Smooth muscle cell (in vitro differentiated cells): ENCODE measurements around the gene ACSF2. TPM values are rescaled to one million over a fixed set of nuclear protein-coding genes. Genes with fewer than 3 reads are reported as not detected.

ENCODE experiments used
- DNase-seq: peaks from one replicate; lab custom pipeline; 2025; ENCODE audit not compliant: unreplicated experiment; lab: John Stamatoyannopoulos, UW
- H2AFZ ChIP-seq: fragments of 200-600 bp; sonication (generic); 2 replicates; pipeline ENCODE4 v1.6.0; 2016; ENCODE audit warnings: antibody characterized with exemption, low read depth, mild to moderate bottlenecking
- H3F3A ChIP-seq: fragments of 200-600 bp; sonication (generic); 2 replicates; pipeline ENCODE4 v1.6.0; 2017; ENCODE audit warnings: antibody characterized with exemption, low read depth
- H3K27ac ChIP-seq: fragments of 200-600 bp; sonication (generic); 2 replicates; pipeline ENCODE4 v1.5.1; 2016; ENCODE audit warnings: low read depth, mild to moderate bottlenecking
- H3K27me3 ChIP-seq: fragments of 200-600 bp; sonication (generic); 2 replicates; pipeline ENCODE4 v1.6.1; 2016; ENCODE audit warnings: low read depth, mild to moderate bottlenecking
- H3K36me3 ChIP-seq: fragments of 200-600 bp; sonication (generic); 2 replicates; pipeline ENCODE4 v1.5.1; 2016; ENCODE audit warnings: low read depth
- H3K4me1 ChIP-seq: fragments of 200-600 bp; sonication (generic); 2 replicates; pipeline ENCODE4 v1.5.1; 2016; ENCODE audit warnings: low read depth
- H3K4me2 ChIP-seq: fragments of 200-600 bp; sonication (generic); 2 replicates; pipeline ENCODE4 v1.6.0; 2016; ENCODE audit warnings: mild to moderate bottlenecking
- H3K4me3 ChIP-seq: fragments of 200-600 bp; sonication (generic); 2 replicates; pipeline ENCODE4 v1.5.1; 2016; ENCODE audit warnings: mild to moderate bottlenecking
- H3K79me2 ChIP-seq: fragments of 200-600 bp; sonication (generic); 2 replicates; pipeline ENCODE4 v1.6.0; 2016; ENCODE audit warnings: low read depth, mild to moderate bottlenecking
- H3K9ac ChIP-seq: fragments of 200-600 bp; sonication (generic); 2 replicates; pipeline ENCODE4 v1.6.0; 2016; ENCODE audit warnings: low read depth
- H3K9me3 ChIP-seq: fragments of 200-600 bp; sonication (generic); replicated peaks from 2 replicates; pipeline ENCODE4 v1.5.1; 2016; ENCODE audit warnings: low read depth
- H4K20me1 ChIP-seq: fragments of 200-600 bp; sonication (generic); 2 replicates; pipeline ENCODE4 v1.6.0; 2016; ENCODE audit warnings: low read depth
- WGBS: methylation state at CpG from one replicate; pipeline ENCODE4 v1.1.7; 2016; ENCODE audit warnings: low lambda C conversion rate; 5-methylcytosine and 5-hydroxymethylcytosine counted together
- polyA plus RNA-seq: library from polyadenylated mRNA; unstranded; fragments of >200 nt; fragmentation: Nextera tagmentation; extraction: Ambion mirVana; gene quantifications from 2 replicates; pipeline ENCODE4 v1.2.1, GENCODE V29; 2016
- total RNA-seq: library from RNA; depleted of rRNA; stranded (reverse); fragments of >200 nt; gene quantifications from 2 replicates; pipeline ENCODE4 v1.2.3, GENCODE V29; 2014
- TF ChIP-seq, protein P1 (sequence below): fragments of 200-600 bp; sonication (generic); IDR thresholded peaks from 2 replicates; pipeline ENCODE4 v1.5.1; 2017; ENCODE audit warnings: borderline replicate concordance, mild to moderate bottlenecking, antibody characterized with exemption; ENCODE audit not compliant: insufficient read depth, poor library complexity, severe bottlenecking

The ACSF2 gene
- total and polyA plus RNA-seq, 2 experiments from 2014 or later, result 13.7 to 16.8 TPM

DNA sequence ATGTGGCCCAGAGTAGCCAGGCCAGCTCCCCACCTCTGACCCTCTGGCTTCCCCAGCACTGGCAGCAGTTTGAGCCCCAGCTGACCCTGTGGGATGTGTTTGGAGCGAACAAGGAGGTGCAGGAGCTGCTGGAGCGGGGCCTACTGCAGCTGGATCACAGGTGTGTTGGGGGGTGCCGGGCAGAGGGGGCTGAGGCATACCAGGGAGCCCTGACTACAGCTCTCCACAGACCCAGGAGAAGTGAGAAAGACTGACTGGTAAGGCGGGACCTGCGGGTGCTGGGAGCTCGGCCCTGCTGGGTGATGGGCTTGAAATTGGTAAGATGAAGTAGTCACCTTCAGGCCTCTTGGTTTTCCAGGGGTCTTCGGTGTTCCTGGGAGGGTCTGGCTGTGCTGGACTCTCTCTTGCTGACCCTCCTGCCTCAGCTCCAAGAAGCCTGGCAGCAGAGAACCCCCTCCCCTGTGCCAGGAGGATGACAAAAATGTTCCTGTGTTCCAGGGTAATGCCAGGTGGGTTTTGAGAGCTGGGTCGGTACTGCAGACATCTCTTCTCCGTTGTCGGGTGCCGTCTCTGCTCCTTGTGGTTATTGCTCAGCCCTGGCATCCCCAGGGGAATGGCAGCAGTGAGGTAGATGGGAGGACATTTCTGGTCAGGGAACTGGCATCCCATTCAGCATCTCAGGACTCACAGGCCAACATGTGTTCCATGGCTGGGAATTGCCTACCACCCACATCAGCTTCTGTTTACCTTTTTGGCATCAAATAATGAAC lies 58.6 kb downstream of the ACSF2 start:
- no peak overlapping the region for H3K9ac ChIP-seq
- no peaks in the 10 kb centered on the region for H3K27me3 ChIP-seq
- no peak overlapping the region for H3K4me2 ChIP-seq
- no peak overlapping the region for H3K27ac ChIP-seq
- no peaks in the 10 kb centered on the region for H3F3A ChIP-seq
- H3K36me3 ChIP-seq, result no peaks in the 10 kb centered on the region
- DNase-seq, result no peak
- H3K4me3 ChIP-seq, result no peak overlapping the region
- H2AFZ ChIP-seq, result no peak overlapping the region
- WGBS, result 95% methylated on average over 11 of the region's 11 CpGs
- TF ChIP-seq, protein P1, sequence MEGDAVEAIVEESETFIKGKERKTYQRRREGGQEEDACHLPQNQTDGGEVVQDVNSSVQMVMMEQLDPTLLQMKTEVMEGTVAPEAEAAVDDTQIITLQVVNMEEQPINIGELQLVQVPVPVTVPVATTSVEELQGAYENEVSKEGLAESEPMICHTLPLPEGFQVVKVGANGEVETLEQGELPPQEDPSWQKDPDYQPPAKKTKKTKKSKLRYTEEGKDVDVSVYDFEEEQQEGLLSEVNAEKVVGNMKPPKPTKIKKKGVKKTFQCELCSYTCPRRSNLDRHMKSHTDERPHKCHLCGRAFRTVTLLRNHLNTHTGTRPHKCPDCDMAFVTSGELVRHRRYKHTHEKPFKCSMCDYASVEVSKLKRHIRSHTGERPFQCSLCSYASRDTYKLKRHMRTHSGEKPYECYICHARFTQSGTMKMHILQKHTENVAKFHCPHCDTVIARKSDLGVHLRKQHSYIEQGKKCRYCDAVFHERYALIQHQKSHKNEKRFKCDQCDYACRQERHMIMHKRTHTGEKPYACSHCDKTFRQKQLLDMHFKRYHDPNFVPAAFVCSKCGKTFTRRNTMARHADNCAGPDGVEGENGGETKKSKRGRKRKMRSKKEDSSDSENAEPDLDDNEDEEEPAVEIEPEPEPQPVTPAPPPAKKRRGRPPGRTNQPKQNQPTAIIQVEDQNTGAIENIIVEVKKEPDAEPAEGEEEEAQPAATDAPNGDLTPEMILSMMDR, result no peak
- H4K20me1 ChIP-seq, result peaks cover 11% of the 10 kb centered on the region
- peaks cover 14% of the 10 kb centered on the region for H3K79me2 ChIP-seq
- H3K4me1 ChIP-seq, result no peaks in the 10 kb centered on the region
- no peaks in the 10 kb centered on the region for H3K9me3 ChIP-seq

DNA sequence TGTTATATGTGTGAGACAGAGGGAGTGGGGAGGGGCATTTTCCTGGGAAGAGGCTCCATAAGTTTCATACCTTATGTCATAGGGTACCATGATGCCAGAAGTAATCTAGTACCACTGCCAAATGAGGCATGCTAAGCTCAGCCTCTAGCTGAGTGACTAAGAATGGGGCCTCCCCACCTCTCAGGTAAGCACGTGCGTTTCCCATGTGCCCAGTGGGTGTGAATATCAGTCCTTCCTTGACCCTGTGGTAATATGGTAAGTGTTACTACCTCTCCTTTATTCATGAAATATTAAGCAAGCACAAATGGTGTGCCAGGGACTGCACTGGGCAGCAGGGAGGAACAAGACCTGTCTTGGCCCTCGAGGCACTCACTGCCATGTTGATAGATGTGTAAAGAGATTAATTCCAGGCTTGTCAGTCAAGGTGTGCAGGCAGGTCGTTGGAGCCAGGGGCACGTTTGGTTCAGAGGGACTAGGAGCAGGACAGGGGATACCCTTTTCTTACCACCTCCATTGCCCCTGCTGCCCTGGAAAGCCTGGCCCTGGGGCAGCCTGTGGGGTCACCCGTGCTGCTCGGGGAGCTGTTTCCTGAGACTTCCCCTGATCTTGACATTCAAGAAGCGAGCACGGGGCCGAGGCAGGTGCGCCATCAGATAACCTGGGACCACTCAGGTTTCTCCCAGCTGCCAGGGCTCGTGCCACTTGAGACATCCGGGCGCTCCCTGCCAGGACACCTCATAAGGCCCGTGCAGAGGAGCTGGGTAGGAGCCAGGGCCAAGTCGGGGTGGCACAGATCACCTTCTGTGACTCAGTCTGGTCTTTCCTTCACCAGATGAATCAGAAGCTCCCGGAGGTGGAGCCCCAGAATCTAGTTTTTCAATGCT lies 61.4 kb downstream of the ACSF2 start:
- Histone ChIP-seq H3K36me3 (no peaks in the 10 kb centered on the region), H3K4me2 (no peak overlapping the region), H4K20me1 (no peaks in the 10 kb centered on the region), H3F3A (no peaks in the 10 kb centered on the region), H3K79me2 (no peaks in the 10 kb centered on the region), H3K27me3 (no peaks in the 10 kb centered on the region), H3K4me3 (no peak overlapping the region), H2AFZ (no peak overlapping the region), H3K9ac (no peak overlapping the region), H3K4me1 (no peaks in the 10 kb centered on the region), H3K9me3 (no peaks in the 10 kb centered on the region), H3K27ac (no peak overlapping the region)
- DNase-seq, result no peak
- TF ChIP-seq, protein P1, result no peak
- 90% methylated on average over 17 of the region's 17 CpGs for WGBS

DNA sequence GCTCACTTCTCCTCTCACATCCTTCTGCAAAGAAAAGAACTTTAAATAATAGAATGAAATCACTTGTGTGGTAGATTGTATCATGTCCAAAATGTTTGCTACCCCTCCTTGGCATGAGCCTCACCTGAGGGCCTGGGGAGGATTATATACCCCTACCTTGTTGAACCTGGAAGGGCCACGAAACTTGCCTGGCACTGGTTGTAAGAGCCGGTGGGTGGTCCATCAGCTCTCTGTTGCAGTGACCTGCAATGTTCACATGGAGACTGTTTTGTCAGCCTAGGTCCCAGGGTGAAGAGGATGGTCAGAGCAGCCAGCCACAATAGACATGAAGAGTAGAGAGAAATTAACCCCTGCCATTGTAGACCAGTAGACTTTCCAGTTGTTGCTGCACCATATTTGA lies 62.9 kb downstream of the ACSF2 start:
- 100% methylated on average over 2 of the region's 2 CpGs for WGBS
- TF ChIP-seq, protein P1, result no peak
- Histone ChIP-seq H4K20me1 (no peaks in the 10 kb centered on the region), H3K79me2 (no peaks in the 10 kb centered on the region), H3K27ac (no peak overlapping the region), H3K9me3 (no peaks in the 10 kb centered on the region), H3K4me1 (no peaks in the 10 kb centered on the region), H3K9ac (no peak overlapping the region), H3K27me3 (no peaks in the 10 kb centered on the region), H2AFZ (no peak overlapping the region), H3K4me2 (no peak overlapping the region), H3K4me3 (no peak overlapping the region), H3F3A (no peaks in the 10 kb centered on the region), H3K36me3 (no peaks in the 10 kb centered on the region)
- no peak for DNase-seq
